ENCODE measurements around the gene SRD5A1.

GRCh38 chr5:6717247-6717646, 84.0 kb downstream of the SRD5A1 start:
- TF ChIP-seq ZFX (IDR thresholded peaks at IDR 0.05; ENCODE audit: borderline replicate concordance) = no peak
- TF ChIP-seq CTCF (IDR thresholded peaks at IDR 0.05) = no peak
